Peyer's patch (tissue), 4 donors: ENCODE data around the gene ANKRD45. TPM values are rescaled to one million over a fixed set of nuclear protein-coding genes. Genes with fewer than 3 reads are reported as not detected.
"Not testable (repeated sequence)": the region's sequence is repeated elsewhere in the genome, so short reads cannot be mapped to it uniquely, and the experiment has no call there.

Experiments
- DNase-seq, 3 donors: peaks; one replicate each; pipeline ENCODE4 v3.0.0-alpha.2; 2017 to 2019
- H3K27ac ChIP-seq, 4 donors: fragments of 200-600 bp; sonication (generic); one replicate each; pipeline ENCODE4 v1.5.1; 2016 to 2019
- H3K27me3 ChIP-seq, 2 donors: fragments of 200-600 bp; sonication (generic); one replicate each; pipeline ENCODE4 v1.5.1; 2019
- H3K36me3 ChIP-seq, 3 donors: fragments of 200-600 bp; sonication (generic); one replicate each; pipeline ENCODE4 v1.5.1; 2016 to 2019
- H3K4me1 ChIP-seq, 4 donors: fragments of 200-600 bp; sonication (generic); one replicate each; pipeline ENCODE4 v1.5.1; 2016 to 2019
- H3K4me3 ChIP-seq, 4 donors: fragments of 200-600 bp; sonication (generic); 1 replicate in 3 of 4; 2 replicates in 1 of 4; pipeline ENCODE4 v1.5.1; 2016 to 2019; ENCODE audit warnings: mild to moderate bottlenecking in 1 of 4
- H3K9me3 ChIP-seq, 4 donors: fragments of 200-600 bp; sonication (generic); one replicate each; pipeline ENCODE4 v1.5.1; 2016 to 2019; ENCODE audit warnings: mild to moderate bottlenecking in 1 of 4
- POLR2A ChIP-seq, 2 donors: fragments of 450-650 bp; IDR thresholded peaks; one replicate each; pipeline ENCODE4 v1.5.1; 2017; ENCODE audit warnings: antibody characterized with exemption in 2 of 2, mild to moderate bottlenecking in 2 of 2, moderate library complexity in 2 of 2
- total RNA-seq, 4 donors: library from RNA; depleted of rRNA; stranded (reverse); fragments of >200 nt; gene quantifications; one replicate each; pipeline ENCODE4 v1.1.0, GENCODE V29; 2016
- TF ChIP-seq, protein P1 (sequence below), 6 experiments: fragments of 450-650 bp in 4 of 6; fragments of 200-600 bp in 2 of 6; sonication (generic) in 1 of 6; IDR thresholded peaks; one replicate each; pipeline ENCODE4 v1.5.1; 2017 to 2019; ENCODE audit warnings: antibody characterized with exemption in 6 of 6, mild to moderate bottlenecking in 3 of 6, moderate library complexity in 1 of 6

The ANKRD45 gene
- total RNA-seq, 4 donors from 2014 or later = not detected

DNA sequence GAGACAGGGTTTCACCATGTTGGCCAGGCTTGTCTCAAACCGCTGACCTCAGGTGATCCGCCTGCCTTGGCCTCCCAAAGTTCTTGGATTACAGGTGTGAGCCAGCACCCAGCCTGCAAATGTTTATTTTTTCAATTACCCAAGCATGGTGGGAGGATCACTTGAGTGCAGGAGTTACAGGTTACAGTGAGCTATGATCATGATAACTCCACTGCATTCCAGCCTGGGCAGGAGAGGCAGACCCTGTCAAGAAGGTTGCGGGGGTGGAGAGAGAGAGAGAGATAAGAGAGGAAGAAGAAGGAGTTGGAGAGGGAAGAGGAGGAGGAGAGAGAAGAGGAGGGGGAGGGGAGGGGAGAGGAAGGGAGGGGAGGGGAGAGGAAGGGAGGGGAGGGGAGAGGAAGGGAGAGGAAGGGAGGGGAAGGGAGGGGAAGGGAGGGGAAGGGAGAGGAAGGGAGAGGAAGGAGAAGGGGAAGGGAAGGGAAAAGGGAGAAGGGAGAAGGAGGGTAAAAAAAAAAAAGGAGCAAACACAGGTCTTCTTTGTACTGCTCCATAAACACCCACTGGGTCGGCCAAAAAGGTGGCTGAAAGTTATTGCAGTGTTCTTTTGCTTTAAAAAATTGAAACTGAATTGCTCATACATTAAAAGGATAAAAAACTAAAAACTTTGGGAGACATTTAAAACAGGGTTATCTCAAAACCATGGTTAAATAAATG, 61.0 kb downstream of the ANKRD45 start:
- Histone ChIP-seq H3K9me3 (no peaks in the 10 kb centered on the region), H3K36me3 (no peaks in the 10 kb centered on the region), H3K4me1 (no peaks in the 10 kb centered on the region), H3K4me3 (no peak overlapping the region), H3K27me3 (no peaks in the 10 kb centered on the region), H3K27ac (no peak overlapping the region)
- TF ChIP-seq, protein P1, sequence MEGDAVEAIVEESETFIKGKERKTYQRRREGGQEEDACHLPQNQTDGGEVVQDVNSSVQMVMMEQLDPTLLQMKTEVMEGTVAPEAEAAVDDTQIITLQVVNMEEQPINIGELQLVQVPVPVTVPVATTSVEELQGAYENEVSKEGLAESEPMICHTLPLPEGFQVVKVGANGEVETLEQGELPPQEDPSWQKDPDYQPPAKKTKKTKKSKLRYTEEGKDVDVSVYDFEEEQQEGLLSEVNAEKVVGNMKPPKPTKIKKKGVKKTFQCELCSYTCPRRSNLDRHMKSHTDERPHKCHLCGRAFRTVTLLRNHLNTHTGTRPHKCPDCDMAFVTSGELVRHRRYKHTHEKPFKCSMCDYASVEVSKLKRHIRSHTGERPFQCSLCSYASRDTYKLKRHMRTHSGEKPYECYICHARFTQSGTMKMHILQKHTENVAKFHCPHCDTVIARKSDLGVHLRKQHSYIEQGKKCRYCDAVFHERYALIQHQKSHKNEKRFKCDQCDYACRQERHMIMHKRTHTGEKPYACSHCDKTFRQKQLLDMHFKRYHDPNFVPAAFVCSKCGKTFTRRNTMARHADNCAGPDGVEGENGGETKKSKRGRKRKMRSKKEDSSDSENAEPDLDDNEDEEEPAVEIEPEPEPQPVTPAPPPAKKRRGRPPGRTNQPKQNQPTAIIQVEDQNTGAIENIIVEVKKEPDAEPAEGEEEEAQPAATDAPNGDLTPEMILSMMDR (IDR thresholded peaks at IDR 0.05) = no peak
- TF ChIP-seq POLR2A (IDR thresholded peaks at IDR 0.05) = no peak
- DNase-seq = no peak

DNA sequence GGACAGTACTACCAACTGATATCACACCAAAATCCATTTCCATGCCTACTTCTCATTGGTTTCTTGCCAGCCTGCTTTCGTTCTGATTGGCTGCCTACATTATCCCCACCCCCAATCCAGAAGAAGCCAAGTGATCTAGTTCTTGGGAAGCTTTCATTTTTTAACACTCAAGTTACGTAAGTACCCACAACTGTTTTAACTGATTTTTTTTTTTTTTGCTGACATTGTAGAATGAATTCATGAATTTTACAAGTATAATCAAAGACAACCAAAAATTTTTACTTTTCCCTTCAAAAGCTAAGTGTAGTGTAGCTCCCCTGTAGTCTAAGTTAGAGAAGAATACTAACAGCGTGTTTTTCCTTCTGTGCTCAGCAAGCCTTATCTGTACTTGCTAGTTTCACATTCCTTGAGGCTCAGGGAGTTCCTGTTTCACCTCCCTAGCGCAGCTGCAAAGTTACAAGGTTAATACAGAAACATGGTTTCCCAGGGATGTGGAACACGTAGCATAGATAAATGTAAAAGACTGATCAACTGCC, 66.5 kb downstream of the ANKRD45 start, which contains the start of gene SLC9C2:
SLC9C2 (minus strand) TSS at position 17 of the 536 bp plus-strand sequence. CDS start 1,296 bp downstream, outside the sequence.
- Histone ChIP-seq H3K9me3 (no peaks in the 10 kb centered on the region), H3K4me1 (no peaks in the 10 kb centered on the region), H3K4me3 (no peak within 1 kb of the TSS), H3K27me3 (no peaks in the 10 kb centered on the region), H3K27ac (no peak within 1 kb of the TSS), H3K36me3 (no peaks in the 10 kb centered on the region)
- no peak for DNase-seq
- TF ChIP-seq POLR2A (IDR thresholded peaks at IDR 0.05) = no peak
- TF ChIP-seq, protein P1 (IDR thresholded peaks at IDR 0.05) = no peak

DNA sequence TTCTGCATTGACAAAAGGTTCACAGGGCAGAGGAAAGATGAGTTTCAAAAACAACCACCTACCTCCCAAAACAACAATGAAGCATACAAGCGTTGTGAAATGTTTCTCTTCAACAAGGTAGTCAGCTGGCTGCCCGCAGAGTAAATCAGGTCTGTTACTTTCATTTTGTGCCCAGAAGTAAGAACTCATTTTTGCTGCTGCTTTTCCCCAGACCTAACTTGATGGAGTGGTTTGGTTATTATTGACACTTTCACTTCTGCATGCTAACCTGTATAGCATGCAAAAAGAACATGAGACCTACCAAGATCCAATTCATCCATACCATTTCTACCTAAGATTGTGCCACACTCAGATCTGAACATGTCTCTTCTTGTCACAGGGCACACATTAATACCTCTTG, 68.1 kb downstream of the ANKRD45 start:
- Histone ChIP-seq H3K4me1 (no peaks in the 10 kb centered on the region), H3K36me3 (no peaks in the 10 kb centered on the region), H3K4me3 (no peak overlapping the region), H3K27ac (no peak overlapping the region), H3K27me3 (no peaks in the 10 kb centered on the region), H3K9me3 (no peaks in the 10 kb centered on the region)
- no peak for DNase-seq
- TF ChIP-seq, protein P1 (IDR thresholded peaks at IDR 0.05) = no peak
- no peak for TF ChIP-seq POLR2A (IDR thresholded peaks at IDR 0.05)

DNA sequence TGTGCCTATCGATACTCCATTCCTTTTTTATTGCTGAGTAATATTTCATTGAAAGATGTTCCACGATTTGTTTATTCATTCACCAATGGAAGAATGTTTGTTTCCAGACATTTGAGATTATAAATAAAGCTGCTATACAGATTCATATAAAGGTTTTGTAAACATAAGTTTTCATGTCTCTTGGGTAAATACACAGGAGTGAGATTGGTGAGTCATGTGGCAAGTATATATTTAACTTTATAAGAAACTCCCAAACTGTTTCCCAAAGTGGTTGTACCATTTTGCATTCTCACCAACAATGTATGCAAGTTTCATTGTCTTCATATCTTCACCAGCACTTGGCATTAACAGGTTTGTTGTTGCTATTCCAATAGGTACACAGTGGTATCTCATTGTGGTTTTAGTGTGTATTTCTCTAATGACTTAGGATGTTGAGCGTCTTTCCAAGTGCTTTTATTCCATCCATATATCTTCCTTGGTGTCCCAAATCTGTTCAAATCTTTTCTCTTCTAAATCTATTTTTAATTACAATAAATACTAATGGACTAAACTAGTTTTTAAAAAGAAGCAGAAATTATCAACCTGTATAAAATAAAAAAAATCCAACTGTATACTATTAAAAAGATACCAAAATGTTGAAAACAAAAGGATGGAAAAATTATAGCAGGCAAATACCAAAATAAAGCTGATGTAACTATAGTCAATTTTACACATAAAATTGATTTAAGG, 73.4 kb downstream of the ANKRD45 start:
- H3K4me3 ChIP-seq = no peak overlapping the region
- no peaks in the 10 kb centered on the region for H3K27me3 ChIP-seq
- H3K4me1 ChIP-seq = no peaks in the 10 kb centered on the region
- H3K27ac ChIP-seq = no peak overlapping the region
- H3K9me3 ChIP-seq = no peaks in the 10 kb centered on the region
- no peaks in the 10 kb centered on the region for H3K36me3 ChIP-seq
- no peak for DNase-seq
- TF ChIP-seq, protein P1 (IDR thresholded peaks at IDR 0.05) = no peak
- no peak for TF ChIP-seq POLR2A (IDR thresholded peaks at IDR 0.05)

DNA sequence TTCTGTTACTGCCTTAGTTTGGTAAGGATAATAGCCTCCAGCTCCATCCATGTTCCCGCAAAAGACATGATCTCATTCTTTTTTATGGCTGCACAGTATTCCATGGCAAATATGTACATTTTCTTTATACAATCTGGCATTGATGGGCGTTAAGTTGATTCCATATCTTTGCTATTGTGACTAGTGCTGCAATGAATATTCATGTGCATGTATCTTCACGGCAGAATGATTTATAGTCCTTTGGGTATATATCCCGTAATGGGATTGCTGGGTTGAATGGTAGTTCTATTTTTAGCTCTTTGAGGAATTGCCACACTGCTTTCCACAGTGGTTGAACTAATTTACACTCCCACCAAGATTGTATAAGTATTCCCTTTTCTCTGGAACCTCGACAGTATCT, 78.5 kb downstream of the ANKRD45 start:
- H3K9me3 ChIP-seq, H3K27ac ChIP-seq, H3K27me3 ChIP-seq, H3K36me3 ChIP-seq, H3K4me1 ChIP-seq, DNase-seq, H3K4me3 ChIP-seq: not testable (repeated sequence)

DNA sequence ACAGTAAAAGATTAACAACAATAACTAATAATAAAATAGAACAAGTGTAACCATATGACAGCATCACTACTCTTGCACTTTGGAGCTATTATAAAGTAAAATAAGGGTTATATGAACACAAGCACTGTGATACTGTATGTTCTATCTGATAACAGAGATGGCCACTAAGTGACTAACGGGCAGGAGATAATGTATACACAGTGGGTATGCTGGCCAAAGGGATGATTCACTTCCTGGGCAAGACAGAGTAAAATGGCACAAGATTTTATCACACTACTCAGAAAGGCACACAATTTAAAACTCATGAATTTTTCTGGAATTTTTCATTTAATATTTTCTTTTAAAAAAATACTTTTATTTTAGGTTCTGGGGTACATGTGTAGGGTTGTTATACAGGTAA, 79.1 kb downstream of the ANKRD45 start:
- no peak for TF ChIP-seq POLR2A (IDR thresholded peaks at IDR 0.05)
- TF ChIP-seq, protein P1 (IDR thresholded peaks at IDR 0.05) = no peak
- Histone ChIP-seq H3K4me3 (no peak overlapping the region), H3K4me1 (no peaks in the 10 kb centered on the region), H3K27me3 (no peaks in the 10 kb centered on the region), H3K9me3 (no peaks in the 10 kb centered on the region), H3K27ac (no peak overlapping the region), H3K36me3 (no peaks in the 10 kb centered on the region)
- no peak for DNase-seq
